ENCODE data around the gene DSN1. TPM values are rescaled to one million over a fixed set of nuclear protein-coding genes. Genes with fewer than 3 reads are reported as not detected.

DSN1 gene
- total RNA-seq, 2 experiments from 2014 or later: 25.9 to 30.1 TPM

- H3K4me1 Mint-ChIP-seq (ENCODE audit: low read depth): peaks cover 9% of the 10 kb centered on the region
- no peak for DNase-seq
- H3K36me3 Mint-ChIP-seq: peaks cover 2% of the 10 kb centered on the region
- H3K9me3 Mint-ChIP-seq: no peaks in the 10 kb centered on the region
- H3K27ac Mint-ChIP-seq: no peak overlapping the region
- ChIA-PET CTCF (interaction anchor here (0.7 kb wide), 1 partner anchor 281 kb away, joined by 4 read pairs; no protein-coding TSS in a partner anchor), POLR2A (no interaction called here)
- H3K4me3 Mint-ChIP-seq: no peak overlapping the region
- no peaks in the 10 kb centered on the region for H3K27me3 Mint-ChIP-seq
- intact Hi-C loops (cut with micrococcal nuclease): no loop called here
Observed at GRCh38 chr20:36726168-36726567, 47.4 kb downstream of the DSN1 start.

GRCh38 chr20:36720510-36720909, 53.1 kb downstream of the DSN1 start:
- H3K4me3 Mint-ChIP-seq: no peak overlapping the region
- peaks cover 4% of the 10 kb centered on the region for H3K36me3 Mint-ChIP-seq
- peak; percentile 66 for DNase-seq
- ChIA-PET CTCF (interaction anchor here (0.8 to 1.2 kb wide), 2 partner anchors 26 to 164 kb away, joined by 3 read pairs; no protein-coding TSS in a partner anchor), POLR2A (interaction anchor here (0.6 kb wide), 1 partner anchor 62 kb away, joined by 3 read pairs; no protein-coding TSS in a partner anchor)
- no peaks in the 10 kb centered on the region for H3K9me3 Mint-ChIP-seq
- peaks cover 10% of the 10 kb centered on the region for H3K4me1 Mint-ChIP-seq (ENCODE audit: low read depth)
- no peaks in the 10 kb centered on the region for H3K27me3 Mint-ChIP-seq
- intact Hi-C loops (cut with micrococcal nuclease): no loop called here
- peak overlapping the region; percentile 8 for H3K27ac Mint-ChIP-seq

GRCh38 chr20:36717657-36718056, 55.9 kb downstream of the DSN1 start:
- DNase-seq: no peak
- H3K4me1 Mint-ChIP-seq (ENCODE audit: low read depth): peaks cover 10% of the 10 kb centered on the region
- intact Hi-C loops (cut with micrococcal nuclease): no loop called here
- H3K36me3 Mint-ChIP-seq: peaks cover 4% of the 10 kb centered on the region
- ChIA-PET POLR2A (no interaction called here), CTCF (interaction anchor here (1.1 to 2.9 kb wide), 3 partner anchors 37 to 164 kb away, joined by 3 to 14 read pairs (median 7); no protein-coding TSS in a partner anchor)
- H3K27me3 Mint-ChIP-seq: no peaks in the 10 kb centered on the region
- H3K27ac Mint-ChIP-seq: no peak overlapping the region
- no peak overlapping the region for H3K4me3 Mint-ChIP-seq
- no peaks in the 10 kb centered on the region for H3K9me3 Mint-ChIP-seq

GRCh38 chr20:36717021-36717420, 56.5 kb downstream of the DSN1 start:
- CTCF ChIA-PET: interaction anchor here (1.1 to 2.9 kb wide), 3 partner anchors 38 to 165 kb away, joined by 3 to 14 read pairs (median 7); no protein-coding TSS in a partner anchor
- DNase-seq: no peak
- H3K4me3 Mint-ChIP-seq: no peak overlapping the region
- no peak overlapping the region for H3K27ac Mint-ChIP-seq
- no peaks in the 10 kb centered on the region for H3K9me3 Mint-ChIP-seq
- intact Hi-C loops (cut with micrococcal nuclease): no loop called here
- peaks cover 10% of the 10 kb centered on the region for H3K4me1 Mint-ChIP-seq (ENCODE audit: low read depth)
- POLR2A ChIA-PET: no interaction called here
- H3K36me3 Mint-ChIP-seq: peaks cover 4% of the 10 kb centered on the region
- H3K27me3 Mint-ChIP-seq: no peaks in the 10 kb centered on the region

- Mint-ChIP-seq H3K27ac (no peak overlapping the region), H3K9me3 (no peaks in the 10 kb centered on the region), H3K4me3 (no peak overlapping the region), H3K36me3 (no peaks in the 10 kb centered on the region), H3K27me3 (no peaks in the 10 kb centered on the region), H3K4me1 (ENCODE audit: low read depth) (no peaks in the 10 kb centered on the region)
- intact Hi-C loops (cut with micrococcal nuclease): no loop called here
- DNase-seq: no peak
- CTCF ChIA-PET: interaction anchor here (1.7 kb wide), 1 partner anchor 42 kb away, joined by 4 read pairs; no protein-coding TSS in a partner anchor
- POLR2A ChIA-PET: interaction anchor here (1.0 kb wide), 1 partner anchor 32 kb away, joined by 3 read pairs; no protein-coding TSS in a partner anchor
Observed at GRCh38 chr20:36712775-36713174, 60.8 kb downstream of the DSN1 start.

GRCh38 chr20:36709126-36709525, 64.4 kb downstream of the DSN1 start:
- H3K36me3 Mint-ChIP-seq: no peaks in the 10 kb centered on the region
- ChIA-PET POLR2A (no interaction called here), CTCF (no interaction called here)
- no peak for DNase-seq
- H3K27ac Mint-ChIP-seq: no peak overlapping the region
- no peaks in the 10 kb centered on the region for H3K27me3 Mint-ChIP-seq
- no peaks in the 10 kb centered on the region for H3K4me1 Mint-ChIP-seq (ENCODE audit: low read depth)
- H3K4me3 Mint-ChIP-seq: no peak overlapping the region
- no peaks in the 10 kb centered on the region for H3K9me3 Mint-ChIP-seq
- intact Hi-C loops (cut with micrococcal nuclease): no loop called here

- ChIA-PET CTCF (no interaction called here), POLR2A (no interaction called here)
- Mint-ChIP-seq H3K4me1 (ENCODE audit: low read depth) (no peaks in the 10 kb centered on the region), H3K36me3 (no peaks in the 10 kb centered on the region), H3K27me3 (no peaks in the 10 kb centered on the region), H3K27ac (no peak overlapping the region), H3K4me3 (no peak overlapping the region), H3K9me3 (no peaks in the 10 kb centered on the region)
- intact Hi-C loops (cut with micrococcal nuclease): no loop called here
- no peak for DNase-seq
Observed at GRCh38 chr20:36703530-36703929, 70.0 kb downstream of the DSN1 start.

Other genes starting within 250 kb of the DSN1 start
- gene MYL9, start 232.2 kb downstream of the DSN1 start, total RNA-seq: under 1 TPM; 0.12 to 0.29 TPM
- gene TGIF2, start 200.2 kb downstream of the DSN1 start, total RNA-seq: 10 to 100 TPM; 39.7 to 43.0 TPM
- 100 to 1,000 TPM; 113 to 114 TPM for gene RAB5IF, start 168.0 kb downstream of the DSN1 start, total RNA-seq
- 10 to 100 TPM; 47.1 to 47.7 TPM for gene SLA2, start 127.6 kb downstream of the DSN1 start, total RNA-seq
- 10 to 100 TPM; 29.9 to 33.1 TPM for gene NDRG3, start 27.7 kb downstream of the DSN1 start, total RNA-seq
- not detected for gene TLDC2, start 102.4 kb upstream of the DSN1 start, total RNA-seq
- 10 to 100 TPM; 50.4 to 57.7 TPM for gene SAMHD1, start 177.9 kb upstream of the DSN1 start, total RNA-seq

Data from activated CD4-positive, alpha-beta memory T cell treated with anti-CD3 and anti-CD28 coated beads for 36 hours (primary cell).